NB4 (cell line): ENCODE data around the gene OR2Y1.
"Not testable (repeated sequence)": the region's sequence is repeated elsewhere in the genome, so short reads cannot be mapped to it uniquely, and the experiment has no call there.

Source experiments
- DNase-seq: peaks from one replicate; pipeline ENCODE4 v3.0.0; 2010; ENCODE audit warnings: low read depth
- H3K4me3 ChIP-seq: one replicate; pipeline ENCODE4 v1.5.1; 2011; ENCODE audit warnings: mild to moderate bottlenecking, low read depth, low read length, moderate library complexity
- MYC ChIP-seq: IDR thresholded peaks from 2 replicates; pipeline ENCODE4 v1.6.1; 2011; ENCODE audit warnings: low read depth, low read length
- POLR2A ChIP-seq: IDR thresholded peaks from 2 replicates; pipeline ENCODE4 v1.6.1; 2011; ENCODE audit warnings: mild to moderate bottlenecking; ENCODE audit not compliant: insufficient read length; ENCODE audit errors: extremely low read depth
- TF ChIP-seq, protein P1 (sequence below): IDR thresholded peaks from 2 replicates; pipeline ENCODE4 v1.6.1; 2011; ENCODE audit warnings: low read depth, low read length
- TF ChIP-seq, protein P2 (sequence below): IDR thresholded peaks from one replicate; pipeline ENCODE4 v1.5.1; 2012; ENCODE audit warnings: low read depth, low read length

OR2Y1 gene

DNA sequence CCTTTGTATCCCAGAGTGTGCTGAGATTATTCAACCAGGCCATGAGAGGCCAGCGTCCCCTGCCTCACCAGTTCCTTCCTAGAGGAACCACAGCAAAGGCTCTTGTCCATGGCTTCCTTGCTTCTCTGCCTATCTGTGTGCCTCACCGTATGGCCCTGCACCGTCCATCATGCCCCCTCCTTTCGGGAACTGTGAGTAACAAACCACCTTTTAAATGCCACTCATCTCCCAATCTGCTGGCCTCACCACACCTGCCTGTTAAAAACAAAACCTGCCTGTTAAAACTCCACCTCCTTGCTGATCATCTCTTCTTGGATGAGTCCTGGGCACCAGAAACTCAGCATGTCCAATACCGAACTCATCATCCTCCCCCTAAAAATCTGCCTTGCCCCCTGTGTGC lies 4.4 kb upstream of the OR2Y1 start:
- DNase-seq: no peak
- TF ChIP-seq, protein P1, sequence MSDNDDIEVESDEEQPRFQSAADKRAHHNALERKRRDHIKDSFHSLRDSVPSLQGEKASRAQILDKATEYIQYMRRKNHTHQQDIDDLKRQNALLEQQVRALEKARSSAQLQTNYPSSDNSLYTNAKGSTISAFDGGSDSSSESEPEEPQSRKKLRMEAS: no peak
- TF ChIP-seq POLR2A: no peak
- TF ChIP-seq, protein P2, sequence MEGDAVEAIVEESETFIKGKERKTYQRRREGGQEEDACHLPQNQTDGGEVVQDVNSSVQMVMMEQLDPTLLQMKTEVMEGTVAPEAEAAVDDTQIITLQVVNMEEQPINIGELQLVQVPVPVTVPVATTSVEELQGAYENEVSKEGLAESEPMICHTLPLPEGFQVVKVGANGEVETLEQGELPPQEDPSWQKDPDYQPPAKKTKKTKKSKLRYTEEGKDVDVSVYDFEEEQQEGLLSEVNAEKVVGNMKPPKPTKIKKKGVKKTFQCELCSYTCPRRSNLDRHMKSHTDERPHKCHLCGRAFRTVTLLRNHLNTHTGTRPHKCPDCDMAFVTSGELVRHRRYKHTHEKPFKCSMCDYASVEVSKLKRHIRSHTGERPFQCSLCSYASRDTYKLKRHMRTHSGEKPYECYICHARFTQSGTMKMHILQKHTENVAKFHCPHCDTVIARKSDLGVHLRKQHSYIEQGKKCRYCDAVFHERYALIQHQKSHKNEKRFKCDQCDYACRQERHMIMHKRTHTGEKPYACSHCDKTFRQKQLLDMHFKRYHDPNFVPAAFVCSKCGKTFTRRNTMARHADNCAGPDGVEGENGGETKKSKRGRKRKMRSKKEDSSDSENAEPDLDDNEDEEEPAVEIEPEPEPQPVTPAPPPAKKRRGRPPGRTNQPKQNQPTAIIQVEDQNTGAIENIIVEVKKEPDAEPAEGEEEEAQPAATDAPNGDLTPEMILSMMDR: no peak
- no peak for TF ChIP-seq MYC
- no peak overlapping the region for H3K4me3 ChIP-seq

DNA sequence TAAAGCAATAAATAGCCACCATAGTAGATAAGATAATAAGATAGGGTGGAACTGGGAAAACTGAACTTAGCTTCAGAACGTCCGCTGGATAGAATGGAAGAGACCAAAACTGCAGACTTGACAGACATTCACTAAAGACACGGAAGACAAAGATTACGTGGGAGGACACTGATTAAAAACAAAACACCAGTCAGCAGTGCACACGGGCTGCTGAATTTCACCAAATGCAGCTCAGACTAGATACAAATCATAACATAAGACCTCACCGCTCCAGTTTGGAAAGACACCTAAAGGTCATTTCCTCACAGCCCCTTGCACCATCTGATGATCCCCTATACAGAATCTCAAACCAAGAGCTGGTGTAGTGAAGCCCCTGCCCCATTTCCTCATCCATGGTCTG lies 2.9 kb upstream of the OR2Y1 start:
- TF ChIP-seq POLR2A: no peak
- TF ChIP-seq, protein P1: no peak
- TF ChIP-seq, protein P2: no peak
- no peak for TF ChIP-seq MYC
- no peak overlapping the region for H3K4me3 ChIP-seq
- no peak for DNase-seq

DNA sequence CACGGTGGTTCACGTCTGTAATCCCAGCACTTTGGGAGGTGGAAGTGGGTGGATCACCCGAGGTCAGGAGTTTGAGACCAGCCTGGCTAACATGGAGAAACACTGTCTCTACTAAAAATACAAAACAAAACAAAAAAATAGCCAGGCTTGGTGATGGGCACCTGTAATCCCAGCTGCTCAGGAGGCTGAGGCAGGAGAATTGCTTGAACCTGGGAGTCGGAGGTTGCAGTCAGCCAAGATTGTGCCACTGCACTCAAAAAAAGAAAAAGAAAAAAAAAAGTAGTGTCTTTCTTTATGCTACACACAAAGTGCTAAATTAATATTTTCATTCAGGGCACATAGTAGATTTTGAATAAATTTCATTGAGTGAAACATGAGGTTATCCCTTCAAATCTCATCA lies 1.1 kb upstream of the OR2Y1 start:
- DNase-seq, H3K4me3 ChIP-seq: not testable (repeated sequence)

DNA sequence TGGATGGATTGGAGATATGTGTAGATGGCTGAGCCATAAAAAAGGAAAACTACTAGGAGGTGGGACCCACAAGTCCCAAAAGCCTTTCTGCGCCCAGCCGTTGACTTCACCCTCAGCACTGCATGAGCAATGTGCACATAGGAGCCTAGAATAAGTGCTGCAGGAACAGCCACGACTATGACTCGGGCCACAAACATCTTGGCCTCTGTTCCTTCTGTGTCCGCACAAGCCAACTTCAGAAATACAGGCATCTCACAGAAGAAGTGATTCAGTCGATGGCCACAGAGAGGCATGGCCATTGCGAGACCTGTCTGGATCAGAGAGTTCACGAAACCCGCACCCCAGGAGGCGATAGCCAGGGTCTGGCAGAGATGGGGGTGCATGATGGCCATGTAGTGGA lies 587 bp downstream of the OR2Y1 start:
- no peak overlapping the region for H3K4me3 ChIP-seq
- no peak for TF ChIP-seq MYC
- TF ChIP-seq, protein P2: no peak
- TF ChIP-seq, protein P1: no peak
- TF ChIP-seq POLR2A: no peak
- no peak for DNase-seq

DNA sequence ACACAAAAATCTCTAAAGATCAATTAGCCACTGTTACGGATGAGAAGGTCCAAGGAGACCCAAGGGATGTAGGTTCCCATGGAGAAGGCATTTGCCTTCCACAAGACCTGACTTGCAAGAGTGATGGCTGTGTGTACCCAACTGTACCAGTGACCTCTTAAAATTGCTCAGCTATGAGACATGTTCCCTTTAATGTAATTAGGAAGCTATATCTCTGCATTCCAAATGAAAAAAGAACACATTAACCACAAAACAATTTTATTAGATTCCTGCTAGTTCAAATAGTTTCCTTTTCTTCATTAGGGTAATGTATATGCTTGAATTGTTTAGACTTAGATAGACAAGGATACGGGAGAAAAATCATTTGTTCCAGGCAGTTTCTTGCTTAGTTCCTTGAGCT lies 3.3 kb downstream of the OR2Y1 start:
- H3K4me3 ChIP-seq: no peak overlapping the region
- DNase-seq: no peak
- TF ChIP-seq, protein P1: no peak
- no peak for TF ChIP-seq MYC
- TF ChIP-seq, protein P2: no peak

DNA sequence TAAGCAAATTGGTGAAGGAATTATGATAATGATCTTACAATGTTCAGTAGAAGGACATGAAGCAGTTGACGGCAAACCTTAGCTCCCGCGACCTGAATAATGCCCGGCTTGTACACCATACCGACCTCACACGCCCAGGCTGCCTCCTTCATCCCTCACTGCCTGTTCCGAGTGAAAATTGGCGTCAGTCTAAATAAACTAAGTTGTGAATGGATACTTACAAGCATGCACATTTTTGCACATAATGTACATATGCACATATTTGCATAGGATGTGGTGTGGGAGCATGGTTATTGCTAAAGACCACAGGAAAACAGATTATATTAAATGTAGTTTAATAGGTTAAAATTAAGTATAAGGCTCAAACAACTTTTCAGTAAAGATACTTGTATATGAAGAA lies 14.9 kb downstream of the OR2Y1 start:
- no peak for DNase-seq
- no peak overlapping the region for H3K4me3 ChIP-seq
- TF ChIP-seq POLR2A (no peak), MYC (no peak)
- TF ChIP-seq, protein P2: no peak
- TF ChIP-seq, protein P1: no peak
